Measurements from ENCODE around the gene CBX1.

The CBX1 gene

DNA sequence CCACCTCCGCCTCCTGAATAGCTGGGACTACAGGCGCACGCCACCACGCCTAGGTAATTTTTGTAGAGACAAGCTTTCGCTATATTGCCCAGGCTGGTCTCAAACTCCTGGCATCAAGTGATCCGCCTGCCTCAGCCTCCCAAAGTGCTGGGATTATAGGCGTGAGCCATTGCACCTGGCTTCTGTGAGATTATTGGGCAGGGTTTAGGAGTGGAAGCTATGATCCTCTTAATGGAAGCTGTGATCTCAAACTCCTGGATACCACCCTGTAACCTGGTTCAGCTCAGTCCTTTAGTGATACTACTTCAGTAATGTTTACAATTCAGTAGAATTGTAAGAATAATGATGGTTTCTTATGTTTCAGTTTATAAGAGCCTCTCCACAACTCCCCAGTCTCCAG is 39.0 kb downstream of the CBX1 start:
- TF ChIP-seq CTCF (conservative IDR thresholded peaks at IDR 0.05; ENCODE audit: low read length), result no peak
- no peak for DNase-seq (ENCODE audit: low read depth)
- H3K4me3 ChIP-seq (ENCODE audit: low read length), result no peak overlapping the region

DNA sequence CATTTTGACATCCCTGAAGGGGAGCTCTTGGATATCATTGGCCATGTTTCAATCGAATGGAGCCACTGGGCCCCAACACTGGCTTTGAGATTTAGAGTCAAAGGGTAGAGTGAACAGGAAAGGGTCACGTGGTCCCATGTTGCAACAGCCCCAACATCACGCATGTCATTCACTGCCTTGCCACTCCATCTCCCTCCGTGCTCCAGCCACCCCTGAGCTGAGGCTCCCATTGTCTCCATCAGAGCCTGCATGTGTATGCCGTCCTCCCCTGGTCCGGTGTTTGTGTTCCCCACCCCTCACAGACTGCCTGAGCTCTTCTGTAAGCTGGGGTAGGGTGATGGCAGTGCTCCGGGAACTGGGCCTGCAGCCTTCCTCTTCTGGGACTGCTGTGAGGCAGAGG is 41.0 kb downstream of the CBX1 start:
- no peak for TF ChIP-seq CTCF (conservative IDR thresholded peaks at IDR 0.05; ENCODE audit: low read length)
- DNase-seq (ENCODE audit: low read depth), result no peak
- H3K4me3 ChIP-seq (ENCODE audit: low read length), result no peak overlapping the region

- DNase-seq (ENCODE audit: low read depth), result no peak
- no peak for TF ChIP-seq CTCF (conservative IDR thresholded peaks at IDR 0.05; ENCODE audit: low read length)
- no peak overlapping the region for H3K4me3 ChIP-seq (ENCODE audit: low read length)
Measured at GRCh38 chr17:48059125-48059668, 42.1 kb downstream of the CBX1 start.

DNA sequence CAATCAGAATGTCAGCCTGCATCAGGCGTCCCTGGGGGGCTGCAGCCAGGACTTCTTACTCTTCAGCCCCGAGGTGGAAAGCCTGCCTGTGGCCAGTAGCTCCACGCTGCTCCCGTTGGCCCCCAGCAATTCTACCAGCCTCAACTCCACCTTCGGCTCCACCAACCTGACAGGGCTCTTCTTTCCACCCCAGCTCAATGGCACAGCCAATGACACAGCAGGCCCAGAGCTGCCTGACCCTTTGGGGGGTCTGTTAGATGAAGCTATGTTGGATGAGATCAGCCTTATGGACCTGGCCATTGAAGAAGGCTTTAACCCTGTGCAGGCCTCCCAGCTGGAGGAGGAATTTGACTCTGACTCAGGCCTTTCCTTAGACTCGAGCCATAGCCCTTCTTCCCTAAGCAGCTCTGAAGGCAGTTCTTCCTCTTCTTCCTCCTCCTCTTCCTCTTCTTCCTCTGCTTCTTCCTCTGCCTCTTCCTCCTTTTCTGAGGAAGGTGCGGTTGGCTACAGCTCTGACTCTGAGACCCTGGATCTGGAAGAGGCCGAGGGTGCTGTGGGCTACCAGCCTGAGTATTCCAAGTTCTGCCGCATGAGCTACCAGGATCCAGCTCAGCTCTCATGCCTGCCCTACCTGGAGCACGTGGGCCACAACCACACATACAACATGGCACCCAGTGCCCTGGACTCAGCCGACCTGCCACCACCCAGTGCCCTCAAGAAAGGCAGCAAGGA is 42.7 kb downstream of the CBX1 start:
- TF ChIP-seq CTCF (conservative IDR thresholded peaks at IDR 0.05; ENCODE audit: low read length), result no peak
- no peak overlapping the region for H3K4me3 ChIP-seq (ENCODE audit: low read length)
- no peak for DNase-seq (ENCODE audit: low read depth)

- H3K4me3 ChIP-seq (ENCODE audit: low read length), result no peak overlapping the region
- no peak for TF ChIP-seq CTCF (conservative IDR thresholded peaks at IDR 0.05; ENCODE audit: low read length)
- DNase-seq (ENCODE audit: low read depth), result no peak
Measured at GRCh38 chr17:48057626-48058025, 43.7 kb downstream of the CBX1 start.

- no peak for TF ChIP-seq CTCF (conservative IDR thresholded peaks at IDR 0.05; ENCODE audit: low read length)
- no peak for DNase-seq (ENCODE audit: low read depth)
- H3K4me3 ChIP-seq (ENCODE audit: low read length), result no peak overlapping the region
Measured at GRCh38 chr17:48056879-48057278, 44.4 kb downstream of the CBX1 start.

GRCh38 chr17:48056246-48056745 is 45.0 kb downstream of the CBX1 start:
- H3K4me3 ChIP-seq (ENCODE audit: low read length), result peak overlapping the region; percentile 60
- no peak for TF ChIP-seq CTCF (conservative IDR thresholded peaks at IDR 0.05; ENCODE audit: low read length)
- no peak for DNase-seq (ENCODE audit: low read depth)
